ENCODE results near the gene FRAS1. TPM values are rescaled to one million over a fixed set of nuclear protein-coding genes. Genes with fewer than 3 reads are reported as not detected.

Gene FRAS1
- total RNA-seq, 1 donor from 2014 or later: 8.8 TPM

- H3K27me3 ChIP-seq: no peaks in the 10 kb centered on the region
- DNase-seq (ENCODE audit: extremely low spot score in 2 of 2): no peak
- intact Hi-C loops (cut with DNase I): no loop called here
- no peaks in the 10 kb centered on the region for H3K4me1 ChIP-seq
- H3K27ac ChIP-seq: no peak overlapping the region
- TF ChIP-seq POLR2A (IDR thresholded peaks at IDR 0.05) (no peak), CTCF (IDR thresholded peaks at IDR 0.05) (no peak), POLR2AphosphoS5 (IDR thresholded peaks at IDR 0.05; ENCODE audit: insufficient read depth in 1 of 2, low read depth in 1 of 2) (no peak)
- H3K36me3 ChIP-seq: no peaks in the 10 kb centered on the region
- H3K9me3 ChIP-seq: no peaks in the 10 kb centered on the region
- no peak overlapping the region for H3K4me3 ChIP-seq
Measured at GRCh38 chr4:78377555-78377954, 320.4 kb downstream of the FRAS1 start.

GRCh38 chr4:78379040-78379439, 321.9 kb downstream of the FRAS1 start:
- intact Hi-C loops (cut with DNase I): no loop called here
- H3K27ac ChIP-seq: no peak overlapping the region

GRCh38 chr4:78379991-78380729, 323.0 kb downstream of the FRAS1 start:
- Histone ChIP-seq H3K36me3 (no peaks in the 10 kb centered on the region), H3K27ac (no peak overlapping the region), H3K27me3 (no peaks in the 10 kb centered on the region), H3K4me1 (no peaks in the 10 kb centered on the region), H3K4me3 (no peak overlapping the region), H3K9me3 (no peaks in the 10 kb centered on the region)
- no peak for DNase-seq (ENCODE audit: extremely low spot score in 2 of 2)
- TF ChIP-seq POLR2A (IDR thresholded peaks at IDR 0.05) (no peak), POLR2AphosphoS5 (IDR thresholded peaks at IDR 0.05; ENCODE audit: insufficient read depth in 1 of 2, low read depth in 1 of 2) (no peak), CTCF (IDR thresholded peaks at IDR 0.05) (no peak)
- intact Hi-C loops (cut with DNase I): no loop called here

More at GRCh38 chr4:78379040-78379439, 321.9 kb downstream of the FRAS1 start:
- no peaks in the 10 kb centered on the region for H3K36me3 ChIP-seq
- no peak for DNase-seq (ENCODE audit: extremely low spot score in 2 of 2)
- no peak overlapping the region for H3K4me3 ChIP-seq
- H3K9me3 ChIP-seq: no peaks in the 10 kb centered on the region
- no peaks in the 10 kb centered on the region for H3K27me3 ChIP-seq
- H3K4me1 ChIP-seq: no peaks in the 10 kb centered on the region
- TF ChIP-seq CTCF (IDR thresholded peaks at IDR 0.05): no peak
- TF ChIP-seq POLR2A (IDR thresholded peaks at IDR 0.05): no peak
- TF ChIP-seq POLR2AphosphoS5 (IDR thresholded peaks at IDR 0.05; ENCODE audit: insufficient read depth in 1 of 2, low read depth in 1 of 2): no peak

GRCh38 chr4:78386679-78387078, 329.6 kb downstream of the FRAS1 start:
- H3K4me3 ChIP-seq: no peak overlapping the region
- no peak for TF ChIP-seq POLR2AphosphoS5 (IDR thresholded peaks at IDR 0.05; ENCODE audit: insufficient read depth in 1 of 2, low read depth in 1 of 2)
- TF ChIP-seq POLR2A (IDR thresholded peaks at IDR 0.05): no peak
- no peak for TF ChIP-seq CTCF (IDR thresholded peaks at IDR 0.05)
- H3K27ac ChIP-seq: no peak overlapping the region
- intact Hi-C loops (cut with DNase I): no loop called here
- no peaks in the 10 kb centered on the region for H3K36me3 ChIP-seq
- DNase-seq (ENCODE audit: extremely low spot score in 2 of 2): no peak
- H3K27me3 ChIP-seq: no peaks in the 10 kb centered on the region
- no peaks in the 10 kb centered on the region for H3K4me1 ChIP-seq
- H3K9me3 ChIP-seq: no peaks in the 10 kb centered on the region

- no peak overlapping the region for H3K4me3 ChIP-seq
- TF ChIP-seq CTCF (IDR thresholded peaks at IDR 0.05) (no peak), POLR2AphosphoS5 (IDR thresholded peaks at IDR 0.05; ENCODE audit: insufficient read depth in 1 of 2, low read depth in 1 of 2) (no peak), POLR2A (IDR thresholded peaks at IDR 0.05) (no peak)
- no peaks in the 10 kb centered on the region for H3K9me3 ChIP-seq
- intact Hi-C loops (cut with DNase I): no loop called here
- no peak for DNase-seq (ENCODE audit: extremely low spot score in 2 of 2)
- no peak overlapping the region for H3K27ac ChIP-seq
- no peaks in the 10 kb centered on the region for H3K4me1 ChIP-seq
- H3K36me3 ChIP-seq: no peaks in the 10 kb centered on the region
- H3K27me3 ChIP-seq: no peaks in the 10 kb centered on the region
Measured at GRCh38 chr4:78395642-78396041, 338.5 kb downstream of the FRAS1 start.

Data from vagina (tissue), 2 donors.